Measurements from ENCODE around the gene IGFL3. TPM values are rescaled to one million over a fixed set of nuclear protein-coding genes. Genes with fewer than 3 reads are reported as not detected.

Gene IGFL3
- total RNA-seq, 1 experiment from 2014 or later: 0.96 TPM

DNA sequence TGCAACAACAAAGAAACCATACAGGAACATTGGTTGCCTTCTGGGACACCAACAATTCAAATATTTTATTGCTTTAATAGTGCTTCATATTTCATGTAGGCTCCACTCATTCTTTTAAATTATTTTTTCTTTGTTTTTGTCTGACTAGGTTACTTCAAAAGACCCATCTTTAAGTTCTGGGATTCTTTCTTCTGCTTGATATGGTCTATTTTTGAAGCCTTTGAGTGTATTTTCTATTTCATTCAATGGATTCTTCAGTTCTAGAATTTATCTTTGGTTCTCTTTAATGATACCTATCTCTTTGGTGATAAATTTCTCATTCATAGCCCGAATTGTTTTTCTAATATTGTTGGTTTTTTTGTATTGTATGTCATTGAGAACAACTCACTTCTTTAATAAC, 38.6 kb downstream of the IGFL3 start:
- no peaks in the 10 kb centered on the region for H3K27me3 ChIP-seq (ENCODE audit: insufficient read depth, low read depth)
- intact Hi-C loops (cut with micrococcal nuclease; ENCODE audit: unreplicated experiment): no loop called here
- no TSS peak for BruUV-seq (replicated peaks)
- no peaks in the 10 kb centered on the region for H3K36me3 ChIP-seq (ENCODE audit: low read depth)
- H3K4me1 ChIP-seq (replicated peaks; ENCODE audit: insufficient read depth): peaks cover 11% of the 10 kb centered on the region
- H3K9me2 ChIP-seq (ENCODE audit: insufficient read depth): no peaks in the 10 kb centered on the region
- no peak overlapping the region for H3K4me2 ChIP-seq
- CTCF ChIA-PET: no interaction called here
- no peak for DNase-seq
- H3K27ac ChIP-seq: no peak overlapping the region
- no peaks in the 10 kb centered on the region for H3K79me2 ChIP-seq (ENCODE audit: low read depth)
- H2AFZ ChIP-seq: no peak overlapping the region
- H4K20me1 ChIP-seq (ENCODE audit: insufficient read depth): no peaks in the 10 kb centered on the region
- 0 out of 2 replicates have a peak, but pooled peaks cover 1% of the 10 kb centered on the region for H3F3A ChIP-seq (ENCODE audit: insufficient read depth, low read depth)
- peaks cover 15% of the 10 kb centered on the region; the same call in 1 of the 2 replicates for H3K9me3 ChIP-seq (ENCODE audit: insufficient read depth, low read depth)
- no peak overlapping the region for H3K4me3 ChIP-seq
- POLR2A ChIA-PET (ENCODE audit: unreplicated experiment): no interaction called here
- TF ChIP-seq EZH2 (IDR thresholded peaks at IDR 0.05; ENCODE audit: low read depth): no peak
- TF ChIP-seq, protein P1, sequence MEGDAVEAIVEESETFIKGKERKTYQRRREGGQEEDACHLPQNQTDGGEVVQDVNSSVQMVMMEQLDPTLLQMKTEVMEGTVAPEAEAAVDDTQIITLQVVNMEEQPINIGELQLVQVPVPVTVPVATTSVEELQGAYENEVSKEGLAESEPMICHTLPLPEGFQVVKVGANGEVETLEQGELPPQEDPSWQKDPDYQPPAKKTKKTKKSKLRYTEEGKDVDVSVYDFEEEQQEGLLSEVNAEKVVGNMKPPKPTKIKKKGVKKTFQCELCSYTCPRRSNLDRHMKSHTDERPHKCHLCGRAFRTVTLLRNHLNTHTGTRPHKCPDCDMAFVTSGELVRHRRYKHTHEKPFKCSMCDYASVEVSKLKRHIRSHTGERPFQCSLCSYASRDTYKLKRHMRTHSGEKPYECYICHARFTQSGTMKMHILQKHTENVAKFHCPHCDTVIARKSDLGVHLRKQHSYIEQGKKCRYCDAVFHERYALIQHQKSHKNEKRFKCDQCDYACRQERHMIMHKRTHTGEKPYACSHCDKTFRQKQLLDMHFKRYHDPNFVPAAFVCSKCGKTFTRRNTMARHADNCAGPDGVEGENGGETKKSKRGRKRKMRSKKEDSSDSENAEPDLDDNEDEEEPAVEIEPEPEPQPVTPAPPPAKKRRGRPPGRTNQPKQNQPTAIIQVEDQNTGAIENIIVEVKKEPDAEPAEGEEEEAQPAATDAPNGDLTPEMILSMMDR (conservative IDR thresholded peaks at IDR 0.05): no peak

DNA sequence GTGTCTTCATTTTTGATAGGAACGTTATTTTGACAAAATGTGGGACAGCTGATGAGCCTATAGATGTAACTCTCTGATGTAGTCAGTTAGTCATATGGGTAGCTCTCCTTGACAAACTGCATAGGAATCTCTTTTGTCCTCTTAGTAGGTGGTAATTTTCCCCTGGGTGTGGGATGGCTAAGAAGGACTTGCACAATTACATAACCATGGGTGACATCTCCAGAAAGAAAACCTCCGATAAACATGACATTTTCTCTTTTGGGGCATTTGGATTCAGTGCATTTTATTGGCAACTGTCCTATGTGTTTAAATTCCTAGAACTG, 41.8 kb downstream of the IGFL3 start:
- no peak overlapping the region for H3K4me3 ChIP-seq
- H3K36me3 ChIP-seq (ENCODE audit: low read depth): no peaks in the 10 kb centered on the region
- intact Hi-C loops (cut with micrococcal nuclease; ENCODE audit: unreplicated experiment): loop anchor here (1.0 to 2.0 kb wide), 3 partner anchors 50 to 183 kb away; no protein-coding TSS in a partner anchor
- H3K27ac ChIP-seq: no peak overlapping the region
- no peaks in the 10 kb centered on the region for H3K9me2 ChIP-seq (ENCODE audit: insufficient read depth)
- H3K9me3 ChIP-seq (ENCODE audit: insufficient read depth, low read depth): peaks cover 15% of the 10 kb centered on the region; the same call in 1 of the 2 replicates
- ChIA-PET POLR2A (ENCODE audit: unreplicated experiment) (interaction anchor here (0.7 kb wide), 2 partner anchors 129 to 267 kb away, joined by 3 read pairs; no protein-coding TSS in a partner anchor), CTCF (interaction anchor here (0.9 to 1.4 kb wide), 4 partner anchors 33 to 185 kb away, joined by 3 to 12 read pairs (median 3); no protein-coding TSS in a partner anchor)
- H3K27me3 ChIP-seq (ENCODE audit: insufficient read depth, low read depth): no peaks in the 10 kb centered on the region
- BruUV-seq (replicated peaks): no TSS peak
- TF ChIP-seq, protein P1 (conservative IDR thresholded peaks at IDR 0.05): no peak
- TF ChIP-seq EZH2 (IDR thresholded peaks at IDR 0.05; ENCODE audit: low read depth): no peak
- peak in 1 of 2 experiments; percentile 79 for DNase-seq
- peak overlapping the region; percentile 17; the same call in 1 of the 2 replicates for H3K4me2 ChIP-seq
- H3K79me2 ChIP-seq (ENCODE audit: low read depth): no peaks in the 10 kb centered on the region
- H4K20me1 ChIP-seq (ENCODE audit: insufficient read depth): no peaks in the 10 kb centered on the region
- H3K4me1 ChIP-seq (replicated peaks; ENCODE audit: insufficient read depth): peaks cover 23% of the 10 kb centered on the region
- no peak overlapping the region for H2AFZ ChIP-seq
- peaks cover 16% of the 10 kb centered on the region for H3F3A ChIP-seq (ENCODE audit: insufficient read depth, low read depth)

DNA sequence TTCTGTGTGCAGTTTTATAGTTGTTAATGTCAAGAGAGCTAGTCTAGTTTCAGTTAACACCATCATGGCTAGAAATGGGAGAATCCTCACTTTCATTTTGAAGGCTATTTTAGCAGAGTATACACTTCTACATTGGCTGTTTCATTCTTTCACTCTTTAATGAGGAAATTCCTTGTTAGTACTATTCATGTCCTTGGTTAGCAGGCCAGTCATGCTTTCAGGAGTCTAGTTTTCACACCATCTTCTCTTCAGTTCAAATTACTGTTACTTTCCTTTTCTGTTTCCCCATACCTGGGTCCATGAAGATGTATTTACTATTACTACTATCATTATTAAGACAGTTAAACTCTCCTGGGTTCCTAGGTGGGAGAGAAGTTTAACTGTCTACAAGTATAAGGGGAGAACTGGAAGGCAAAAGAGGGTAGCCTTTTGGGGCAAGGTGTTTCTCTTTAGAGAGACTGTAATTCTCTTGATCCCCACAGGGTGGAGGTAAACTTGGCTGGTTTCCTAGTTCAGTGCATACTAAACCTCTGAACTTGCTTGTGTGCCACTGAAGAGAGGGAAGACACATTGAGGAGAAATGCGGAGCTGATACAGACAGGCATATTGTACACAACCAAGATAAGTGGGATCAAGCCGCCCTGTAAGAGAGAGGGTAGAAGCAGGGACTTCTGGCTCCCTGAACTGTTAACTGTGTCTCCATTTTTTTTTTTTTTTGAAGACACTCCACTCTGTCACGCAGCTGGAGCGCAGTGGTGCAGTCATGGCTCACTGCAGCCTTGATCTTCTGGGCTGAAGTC, 42.4 kb downstream of the IGFL3 start:
- Histone ChIP-seq H3K27me3 (ENCODE audit: insufficient read depth, low read depth) (no peaks in the 10 kb centered on the region), H3K4me2 (peak overlapping the region; percentile 17; the same call in 1 of the 2 replicates)
- POLR2A ChIA-PET (ENCODE audit: unreplicated experiment): interaction anchor here (0.7 kb wide), 2 partner anchors 129 to 267 kb away, joined by 3 read pairs; no protein-coding TSS in a partner anchor

More for the DNA sequence above, 42.4 kb downstream of the IGFL3 start:
- Histone ChIP-seq H3K4me3 (no peak overlapping the region), H2AFZ (no peak overlapping the region), H3K27ac (no peak overlapping the region), H3K36me3 (ENCODE audit: low read depth) (no peaks in the 10 kb centered on the region), H3K79me2 (ENCODE audit: low read depth) (no peaks in the 10 kb centered on the region), H3K9me2 (ENCODE audit: insufficient read depth) (no peaks in the 10 kb centered on the region), H3K9me3 (ENCODE audit: insufficient read depth, low read depth) (peaks cover 15% of the 10 kb centered on the region; the same call in 1 of the 2 replicates), H3K4me1 (replicated peaks; ENCODE audit: insufficient read depth) (peaks cover 24% of the 10 kb centered on the region), H3F3A (ENCODE audit: insufficient read depth, low read depth) (peaks cover 16% of the 10 kb centered on the region), H4K20me1 (ENCODE audit: insufficient read depth) (no peaks in the 10 kb centered on the region)
- CTCF ChIA-PET: interaction anchor here (0.7 to 1.4 kb wide), 5 partner anchors 33 to 211 kb away, joined by 3 to 12 read pairs (median 3); no protein-coding TSS in a partner anchor
- peak in 1 of 2 experiments; percentile 36 for DNase-seq
- intact Hi-C loops (cut with micrococcal nuclease; ENCODE audit: unreplicated experiment): loop anchor here (1.0 to 2.0 kb wide), 3 partner anchors 51 to 183 kb away; no protein-coding TSS in a partner anchor
- no peak for TF ChIP-seq EZH2 (IDR thresholded peaks at IDR 0.05; ENCODE audit: low read depth)
- TF ChIP-seq, protein P1 (conservative IDR thresholded peaks at IDR 0.05): peak; percentile 94
- BruUV-seq (replicated peaks): no TSS peak

All from PC-9 (cell line).